HG03457 (cell line): ENCODE results near the gene ASGR2.

Experiments used
- ATAC-seq: cut with Tn5 transposase; IDR thresholded peaks from one replicate; pipeline ENCODE4 v1.9.1; 2021; ENCODE audit warnings: moderate number of reproducible peaks; ENCODE audit not compliant: unreplicated experiment

The ASGR2 gene

GRCh38 chr17:7067198-7067597 lies 47.4 kb downstream of the ASGR2 start:
- ATAC-seq = no peak

GRCh38 chr17:7064261-7064660 lies 50.4 kb downstream of the ASGR2 start:
- no peak for ATAC-seq

GRCh38 chr17:7063518-7064094 lies 51.0 kb downstream of the ASGR2 start:
- ATAC-seq = no peak

- ATAC-seq = no peak
Observed at GRCh38 chr17:7060165-7060891, 54.3 kb downstream of the ASGR2 start.

- no peak for ATAC-seq
Observed at GRCh38 chr17:7058831-7059447, 55.7 kb downstream of the ASGR2 start.

- no peak for ATAC-seq
Observed at GRCh38 chr17:7056386-7056785, 58.2 kb downstream of the ASGR2 start.
